Cardiac septum (tissue), 1 donor: ENCODE data around the gene NLRP13. TPM values are rescaled to one million over a fixed set of nuclear protein-coding genes. Genes with fewer than 3 reads are reported as not detected.
"Not testable (repeated sequence)": the region's sequence is repeated elsewhere in the genome, so short reads cannot be mapped to it uniquely, and the experiment has no call there.

Source experiments
- DNase-seq: peaks from one replicate; pipeline ENCODE4 v3.0.0-alpha.2; 2020; ENCODE audit warnings: low spot score
- intact Hi-C: fragments of 100-400 bp; cut with DNase I; formaldehyde crosslinking; loops from one replicate; pipeline ENCODE4 v1.14.0; 2022
- long read RNA-seq: library from polyadenylated mRNA; unstranded; transcript quantifications from one replicate; pipeline ENCODE4 v2.0.0, GENCODE V29; 2021
- total RNA-seq: library from RNA; stranded (reverse); fragmentation: NEBNext Ultra II Directional; extraction: Animal tissue kit (Norgen Biotek cat#: 25700); gene quantifications from one replicate; pipeline ENCODE4 v1.2.1, GENCODE V29; 2021
- donor health status: DM: no; HTN: no; CAD: no.

NLRP13 gene
- not detected for total RNA-seq
- long read RNA-seq, result 0 reads

- no peak for DNase-seq
- intact Hi-C loops, result no loop called here
Observed at GRCh38 chr19:55931936-55932386, at the start of gene NLRP13. Gene NLRP13 (minus strand): TSS chr19:55932336. CDS start chr19:55932311, 25 bp downstream.

- intact Hi-C loops, result no loop called here
- DNase-seq, result no peak
Observed at GRCh38 chr19:55980415-55980814, 48.3 kb upstream of the NLRP13 start.

GRCh38 chr19:55973982-55974381 lies 41.8 kb upstream of the NLRP13 start:
- intact Hi-C loops, result no loop called here
- DNase-seq, result no peak

- intact Hi-C loops, result no loop called here
- DNase-seq, result no peak
Observed at GRCh38 chr19:55962186-55962585, 30.1 kb upstream of the NLRP13 start.

GRCh38 chr19:55959996-55960675 lies 28.0 kb upstream of the NLRP13 start:
- intact Hi-C loops, result no loop called here
- DNase-seq, result no peak

- no peak for DNase-seq
- intact Hi-C loops, result no loop called here
Observed at GRCh38 chr19:55958356-55958755, 26.2 kb upstream of the NLRP13 start.

- intact Hi-C loops, result no loop called here
Observed at GRCh38 chr19:55956431-55956830, 24.3 kb upstream of the NLRP13 start.

GRCh38 chr19:55950566-55950965 lies 18.4 kb upstream of the NLRP13 start:
- intact Hi-C loops, DNase-seq: not testable (repeated sequence)

More at GRCh38 chr19:55956431-55956830, 24.3 kb upstream of the NLRP13 start:
- DNase-seq, result no peak

GRCh38 chr19:55947532-55947931 lies 15.4 kb upstream of the NLRP13 start, which contains the start of gene NLRP8:
Gene NLRP8 (plus strand): TSS chr19:55947832.
- no peak for DNase-seq
- intact Hi-C loops, result no loop called here

GRCh38 chr19:55940306-55940705 lies 8.2 kb upstream of the NLRP13 start:
- no peak for DNase-seq
- intact Hi-C loops, result no loop called here

GRCh38 chr19:55939206-55939605 lies 7.1 kb upstream of the NLRP13 start:
- intact Hi-C loops, result no loop called here
- DNase-seq, result no peak

- DNase-seq, result no peak
- intact Hi-C loops, result no loop called here
Observed at GRCh38 chr19:55935206-55935605, 3.1 kb upstream of the NLRP13 start.

GRCh38 chr19:55930996-55931515 lies 1.1 kb downstream of the NLRP13 start:
- intact Hi-C loops, result no loop called here

GRCh38 chr19:55929258-55929657 lies 2.9 kb downstream of the NLRP13 start:
- DNase-seq, intact Hi-C loops: not testable (repeated sequence)

More at GRCh38 chr19:55930996-55931515, 1.1 kb downstream of the NLRP13 start:
- no peak for DNase-seq

- no peak for DNase-seq
- intact Hi-C loops, result no loop called here
Observed at GRCh38 chr19:55927991-55928390, 4.1 kb downstream of the NLRP13 start.

- intact Hi-C loops, result no loop called here
- no peak for DNase-seq
Observed at GRCh38 chr19:55923556-55923955, 8.6 kb downstream of the NLRP13 start.

GRCh38 chr19:55913643-55914268 lies 18.4 kb downstream of the NLRP13 start:
- DNase-seq, result no peak
- intact Hi-C loops, result no loop called here

- DNase-seq, result no peak
- intact Hi-C loops, result no loop called here
Observed at GRCh38 chr19:55912916-55913315, 19.2 kb downstream of the NLRP13 start.

- intact Hi-C loops, result no loop called here
- no peak for DNase-seq
Observed at GRCh38 chr19:55909801-55910200, 22.3 kb downstream of the NLRP13 start.

GRCh38 chr19:55907746-55908145 lies 24.4 kb downstream of the NLRP13 start:
- intact Hi-C loops, result no loop called here
- no peak for DNase-seq

GRCh38 chr19:55907286-55907685 lies 24.9 kb downstream of the NLRP13 start:
- intact Hi-C loops, result no loop called here
- DNase-seq, result no peak
